Neural cell (in vitro differentiated cells): ENCODE results near the gene PTPRC. TPM values are rescaled to one million over a fixed set of nuclear protein-coding genes. Genes with fewer than 3 reads are reported as not detected.

Experiments
- H2AFZ ChIP-seq: fragments of 200-600, 300-800 bp; sonication (generic), shearing (Covaris generic); 2 replicates; pipeline ENCODE4 v1.6.0; 2014; ENCODE audit warnings: low read depth, mild to moderate bottlenecking, antibody characterized with exemption, low read length, moderate library complexity
- H3F3A ChIP-seq: fragments of 200-600 bp; shearing (Covaris generic); 2 replicates; pipeline ENCODE4 v1.6.1; 2016; ENCODE audit warnings: mild to moderate bottlenecking, moderate library complexity, mixed read lengths, antibody characterized with exemption, low read length; ENCODE audit not compliant: insufficient read depth, poor library complexity, severe bottlenecking
- H3K27ac ChIP-seq: fragments of 200-600, 300-800 bp; sonication (generic), shearing (Covaris generic); 2 replicates; pipeline ENCODE4 v1.5.1; 2014; ENCODE audit warnings: mild to moderate bottlenecking, low read length, moderate library complexity
- H3K27me3 ChIP-seq: fragments of 300-800, 200-600 bp; sonication (generic), shearing (Covaris generic); 2 replicates; pipeline ENCODE4 v1.6.0; 2014; ENCODE audit warnings: mild to moderate bottlenecking, low read depth, low read length, moderate library complexity; ENCODE audit not compliant: insufficient read depth
- H3K36me3 ChIP-seq: fragments of 300-800, 200-600 bp; sonication (generic), shearing (Covaris generic); 2 replicates; pipeline ENCODE4 v1.5.1; 2014; ENCODE audit warnings: mild to moderate bottlenecking, antibody characterized with exemption, low read length, moderate library complexity; ENCODE audit not compliant: insufficient read depth
- H3K4me2 ChIP-seq: fragments of 300-800, 200-600 bp; sonication (generic), shearing (Covaris generic); 2 replicates; pipeline ENCODE4 v1.6.0; 2014; ENCODE audit warnings: mild to moderate bottlenecking, low read length
- H3K4me3 ChIP-seq: fragments of 300-800, 200-600 bp; sonication (generic), shearing (Covaris generic); 2 replicates; pipeline ENCODE4 v1.5.1; 2014; ENCODE audit warnings: mild to moderate bottlenecking, low read length, moderate library complexity
- H3K79me2 ChIP-seq: fragments of 200-600 bp; shearing (Covaris generic); replicated peaks from 2 replicates; pipeline ENCODE4 v1.6.0; 2014; ENCODE audit warnings: mild to moderate bottlenecking, low read length, moderate library complexity; ENCODE audit not compliant: insufficient read depth
- H3K9ac ChIP-seq: fragments of 300-800, 200-600 bp; sonication (generic), shearing (Covaris generic); 2 replicates; pipeline ENCODE4 v1.6.1; 2016; ENCODE audit warnings: mild to moderate bottlenecking, low read length, mixed read lengths
- H3K9me2 ChIP-seq: fragments of 200-600 bp; shearing (Covaris generic); 2 replicates; pipeline ENCODE4 v1.6.1; 2016; ENCODE audit warnings: mild to moderate bottlenecking, low read length, mixed read lengths; ENCODE audit not compliant: insufficient read depth
- H3K9me3 ChIP-seq: fragments of 200-600, 300-800 bp; sonication (generic), shearing (Covaris generic); 2 replicates; pipeline ENCODE4 v1.6.1; 2016; ENCODE audit warnings: mild to moderate bottlenecking, mixed run types, low read length, moderate library complexity, mixed read lengths
- H4K20me1 ChIP-seq: fragments of 200-600 bp; shearing (Covaris generic); 2 replicates; pipeline ENCODE4 v1.6.1; 2016; ENCODE audit warnings: mild to moderate bottlenecking, mixed run types; ENCODE audit not compliant: insufficient read depth
- EP300 ChIP-seq: fragments of 450-650 bp; conservative IDR thresholded peaks from 2 replicates; pipeline ENCODE4 v1.6.1; 2014; ENCODE audit warnings: antibody characterized with exemption, mild to moderate bottlenecking, moderate library complexity; ENCODE audit not compliant: poor library complexity, severe bottlenecking
- EZH2 ChIP-seq: fragments of 200-600, 300-800 bp; shearing (Covaris generic), sonication (generic); IDR thresholded peaks from 2 replicates; pipeline ENCODE4 v1.6.1; 2014; ENCODE audit warnings: antibody characterized with exemption, low read length, borderline replicate concordance, mild to moderate bottlenecking; ENCODE audit not compliant: insufficient read depth, poor library complexity, severe bottlenecking
- MXI1 ChIP-seq: fragments of 450-650 bp; conservative IDR thresholded peaks from 2 replicates; pipeline ENCODE4 v1.6.1; 2014; ENCODE audit warnings: antibody characterized with exemption, mild to moderate bottlenecking; ENCODE audit not compliant: poor library complexity, severe bottlenecking
- POLR2AphosphoS5 ChIP-seq: IDR thresholded peaks from 2 replicates; pipeline ENCODE4 v1.6.1; 2012
- RAD21 ChIP-seq: fragments of 450-650 bp; conservative IDR thresholded peaks from 2 replicates; pipeline ENCODE4 v1.6.1; 2014; ENCODE audit warnings: antibody characterized with exemption, mild to moderate bottlenecking, moderate library complexity
- REST ChIP-seq: IDR thresholded peaks from 2 replicates; pipeline ENCODE4 v1.6.1; 2012; ENCODE audit warnings: borderline replicate concordance
- SMC3 ChIP-seq: fragments of 450-650 bp; conservative IDR thresholded peaks from 2 replicates; pipeline ENCODE4 v1.6.1; 2014; ENCODE audit warnings: antibody characterized with exemption, mild to moderate bottlenecking, moderate library complexity; ENCODE audit not compliant: poor library complexity
- TAF1 ChIP-seq: IDR thresholded peaks from 2 replicates; pipeline ENCODE4 v1.6.1; 2012; ENCODE audit warnings: low read depth
- polyA plus RNA-seq: library from polyadenylated mRNA; depleted of rRNA; stranded (reverse); fragments of >200 nt; gene quantifications from 2 replicates; pipeline ENCODE4 v1.2.3, GENCODE V29; 2014
- TF ChIP-seq, protein P1 (sequence below): fragments of 450-650 bp; IDR thresholded peaks from 2 replicates; pipeline ENCODE4 v1.5.1; 2014; ENCODE audit warnings: antibody characterized with exemption, mild to moderate bottlenecking, moderate library complexity; ENCODE audit not compliant: poor library complexity, severe bottlenecking

Gene PTPRC
- polyA plus RNA-seq, 1 donor from 2014 or later = 0.12 TPM

- TF ChIP-seq TAF1 = no peak
- Histone ChIP-seq H2AFZ (no peak overlapping the region), H3K4me3 (no peak overlapping the region)
Observed at GRCh38 chr1:198620218-198620617, 18.6 kb upstream of the PTPRC start.

GRCh38 chr1:198620951-198621824 is 17.7 kb upstream of the PTPRC start:
- Histone ChIP-seq H3K9ac (no peak overlapping the region), H3K9me2 (no peaks in the 10 kb centered on the region), H3K27me3 (no peaks in the 10 kb centered on the region), H3K27ac (no peak overlapping the region), H2AFZ (no peak overlapping the region), H3F3A (no peaks in the 10 kb centered on the region), H3K4me2 (no peak overlapping the region), H4K20me1 (no peaks in the 10 kb centered on the region), H3K79me2 (no peaks in the 10 kb centered on the region), H3K9me3 (no peaks in the 10 kb centered on the region), H3K36me3 (no peaks in the 10 kb centered on the region), H3K4me3 (no peak overlapping the region)
- TF ChIP-seq SMC3 (no peak), POLR2AphosphoS5 (no peak), EZH2 (no peak), RAD21 (no peak), EP300 (no peak), TAF1 (no peak), REST (no peak), MXI1 (no peak)
- TF ChIP-seq, protein P1, sequence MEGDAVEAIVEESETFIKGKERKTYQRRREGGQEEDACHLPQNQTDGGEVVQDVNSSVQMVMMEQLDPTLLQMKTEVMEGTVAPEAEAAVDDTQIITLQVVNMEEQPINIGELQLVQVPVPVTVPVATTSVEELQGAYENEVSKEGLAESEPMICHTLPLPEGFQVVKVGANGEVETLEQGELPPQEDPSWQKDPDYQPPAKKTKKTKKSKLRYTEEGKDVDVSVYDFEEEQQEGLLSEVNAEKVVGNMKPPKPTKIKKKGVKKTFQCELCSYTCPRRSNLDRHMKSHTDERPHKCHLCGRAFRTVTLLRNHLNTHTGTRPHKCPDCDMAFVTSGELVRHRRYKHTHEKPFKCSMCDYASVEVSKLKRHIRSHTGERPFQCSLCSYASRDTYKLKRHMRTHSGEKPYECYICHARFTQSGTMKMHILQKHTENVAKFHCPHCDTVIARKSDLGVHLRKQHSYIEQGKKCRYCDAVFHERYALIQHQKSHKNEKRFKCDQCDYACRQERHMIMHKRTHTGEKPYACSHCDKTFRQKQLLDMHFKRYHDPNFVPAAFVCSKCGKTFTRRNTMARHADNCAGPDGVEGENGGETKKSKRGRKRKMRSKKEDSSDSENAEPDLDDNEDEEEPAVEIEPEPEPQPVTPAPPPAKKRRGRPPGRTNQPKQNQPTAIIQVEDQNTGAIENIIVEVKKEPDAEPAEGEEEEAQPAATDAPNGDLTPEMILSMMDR = no peak

More at GRCh38 chr1:198620218-198620617, 18.6 kb upstream of the PTPRC start:
- Histone ChIP-seq H3K36me3 (no peaks in the 10 kb centered on the region), H3K79me2 (no peaks in the 10 kb centered on the region), H4K20me1 (no peaks in the 10 kb centered on the region), H3K9me3 (no peaks in the 10 kb centered on the region), H3K9ac (no peak overlapping the region), H3K9me2 (no peaks in the 10 kb centered on the region), H3K4me2 (no peak overlapping the region), H3K27me3 (no peaks in the 10 kb centered on the region), H3F3A (no peaks in the 10 kb centered on the region), H3K27ac (no peak overlapping the region)
